Osteoblast (primary cell): ENCODE results near the gene MRAP. TPM values are rescaled to one million over a fixed set of nuclear protein-coding genes. Genes with fewer than 3 reads are reported as not detected.
"Not testable (repeated sequence)": the region's sequence is repeated elsewhere in the genome, so short reads cannot be mapped to it uniquely, and the experiment has no call there.

Experiments
- DNase-seq: peaks from one replicate; pipeline ENCODE4 v3.0.0; 2011; ENCODE audit warnings: low spot score, mixed read lengths; ENCODE audit not compliant: insufficient read length; ENCODE audit errors: missing footprints
- H2AFZ ChIP-seq: 2 replicates; pipeline ENCODE4 v1.6.0; 2011; ENCODE audit warnings: mild to moderate bottlenecking, low read length
- H3K27ac ChIP-seq: 2 replicates; pipeline ENCODE4 v1.5.1; 2011; ENCODE audit warnings: mild to moderate bottlenecking, low read depth, low read length, moderate library complexity
- H3K27me3 ChIP-seq: 2 replicates; pipeline ENCODE4 v1.6.0; 2012; ENCODE audit warnings: mild to moderate bottlenecking, control low read depth, inconsistent platforms, low read length, moderate library complexity; ENCODE audit not compliant: insufficient read depth
- H3K36me3 ChIP-seq: 2 replicates; pipeline ENCODE4 v1.5.1; 2011; ENCODE audit warnings: mild to moderate bottlenecking, low read length, control low read depth, moderate library complexity; ENCODE audit not compliant: insufficient read depth
- H3K4me1 ChIP-seq: 2 replicates; pipeline ENCODE4 v1.5.1; 2011; ENCODE audit warnings: mild to moderate bottlenecking, low read length, control low read depth, moderate library complexity; ENCODE audit not compliant: insufficient read depth
- H3K4me2 ChIP-seq: 2 replicates; pipeline ENCODE4 v1.6.0; 2011; ENCODE audit warnings: mild to moderate bottlenecking, low read length; ENCODE audit not compliant: insufficient read depth
- H3K4me3 ChIP-seq: fragments of 200-600 bp; sonication (generic); 3 replicates; pipeline ENCODE4 v1.5.1; 2012; ENCODE audit warnings: mild to moderate bottlenecking, low read length, inconsistent platforms; ENCODE audit not compliant: insufficient read depth
- H3K79me2 ChIP-seq: 2 replicates; pipeline ENCODE4 v1.6.0; 2012; ENCODE audit warnings: mild to moderate bottlenecking, low read length, control low read depth, inconsistent platforms; ENCODE audit not compliant: insufficient read depth
- H3K9me3 ChIP-seq: 2 replicates; pipeline ENCODE4 v1.5.1; 2011; ENCODE audit warnings: low read depth, low read length, control low read depth
- H4K20me1 ChIP-seq: 2 replicates; pipeline ENCODE4 v1.6.0; 2012; ENCODE audit warnings: mild to moderate bottlenecking, low read length, control low read depth; ENCODE audit not compliant: insufficient read depth
- CTCF ChIP-seq: IDR thresholded peaks from 2 replicates; pipeline ENCODE4 v1.5.1; 2011; ENCODE audit warnings: mild to moderate bottlenecking, low read depth, low read length, moderate library complexity; ENCODE audit errors: extremely low read depth
- total RNA-seq: library from RNA; depleted of rRNA; stranded (reverse); fragments of >200 nt; gene quantifications from 2 replicates; pipeline ENCODE4 v1.2.3, GENCODE V29; 2012

The MRAP gene
- total RNA-seq, 1 donor = 0.72 TPM

- Histone ChIP-seq H3K4me2 (peak overlapping the region; percentile 53), H2AFZ (no peak overlapping the region), H4K20me1 (no peaks in the 10 kb centered on the region), H3K9me3 (no peaks in the 10 kb centered on the region), H3K27me3 (peaks cover 4% of the 10 kb centered on the region), H3K4me1 (peaks cover 21% of the 10 kb centered on the region), H3K27ac (peak overlapping the region; percentile 2), H3K36me3 (no peaks in the 10 kb centered on the region), H3K79me2 (no peaks in the 10 kb centered on the region), H3K4me3 (no peak overlapping the region)
- no peak for TF ChIP-seq CTCF
- no peak for DNase-seq
These were observed 42.4 kb upstream of the MRAP start for GRCh38 chr21:32256251-32256650.

GRCh38 chr21:32256873-32257620 lies 41.6 kb upstream of the MRAP start:
- Histone ChIP-seq H3K27ac (peak overlapping the region; percentile 2), H3K9me3 (no peaks in the 10 kb centered on the region), H3K27me3 (no peaks in the 10 kb centered on the region), H3K4me2 (peak overlapping the region; percentile 53), H3K79me2 (no peaks in the 10 kb centered on the region), H3K4me3 (no peak overlapping the region), H4K20me1 (no peaks in the 10 kb centered on the region), H3K36me3 (no peaks in the 10 kb centered on the region), H2AFZ (no peak overlapping the region), H3K4me1 (peaks cover 21% of the 10 kb centered on the region)
- DNase-seq = peak; percentile 94
- no peak for TF ChIP-seq CTCF

DNA sequence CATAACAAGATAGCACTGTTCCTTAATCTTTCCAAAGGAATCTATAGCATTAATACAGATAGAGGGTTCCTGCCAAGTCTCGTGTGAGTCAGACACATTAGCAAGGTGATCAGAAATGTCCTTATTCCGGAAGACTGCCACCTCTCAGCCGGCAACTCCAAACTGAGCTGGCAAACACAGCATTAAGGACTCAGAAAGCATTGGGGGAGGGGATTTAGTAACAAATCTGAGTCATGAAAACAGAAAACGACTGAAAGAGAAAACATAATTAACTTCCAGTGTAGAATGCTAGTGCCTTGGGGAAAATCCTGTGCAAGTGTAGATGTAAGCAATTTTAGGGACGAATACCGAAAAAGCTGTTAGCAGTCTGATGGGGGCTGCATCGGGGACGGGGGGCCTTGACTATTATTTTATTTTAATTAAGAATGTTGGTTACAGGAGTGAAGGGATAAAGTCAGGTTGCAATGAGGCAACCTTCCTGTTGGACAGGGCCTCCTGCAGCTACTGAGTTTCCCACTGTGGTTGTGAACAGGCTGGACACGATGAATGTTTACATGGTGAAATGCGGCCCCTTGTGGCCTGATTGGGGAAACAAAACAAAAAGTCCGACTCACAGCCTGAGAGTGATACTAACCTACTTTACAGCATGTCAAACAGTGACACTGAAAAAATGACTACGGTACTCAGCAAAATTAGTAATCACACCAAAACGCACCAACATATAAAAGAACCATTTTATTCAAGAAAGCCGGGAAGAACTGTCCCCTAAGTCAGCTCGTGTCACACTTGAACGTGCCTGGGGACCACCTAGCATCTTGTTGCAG lies 40.5 kb upstream of the MRAP start:
- H3K79me2 ChIP-seq = no peaks in the 10 kb centered on the region
- no peaks in the 10 kb centered on the region for H3K27me3 ChIP-seq
- peak overlapping the region; percentile 46 for H3K4me2 ChIP-seq
- no peak overlapping the region for H3K4me3 ChIP-seq
- no peaks in the 10 kb centered on the region for H3K9me3 ChIP-seq
- no peaks in the 10 kb centered on the region for H3K36me3 ChIP-seq
- H4K20me1 ChIP-seq = no peaks in the 10 kb centered on the region
- TF ChIP-seq CTCF = peak; percentile 89
- peaks cover 21% of the 10 kb centered on the region for H3K4me1 ChIP-seq
- H3K27ac ChIP-seq = no peak overlapping the region
- peak; percentile 84 for DNase-seq
- no peak overlapping the region for H2AFZ ChIP-seq

DNA sequence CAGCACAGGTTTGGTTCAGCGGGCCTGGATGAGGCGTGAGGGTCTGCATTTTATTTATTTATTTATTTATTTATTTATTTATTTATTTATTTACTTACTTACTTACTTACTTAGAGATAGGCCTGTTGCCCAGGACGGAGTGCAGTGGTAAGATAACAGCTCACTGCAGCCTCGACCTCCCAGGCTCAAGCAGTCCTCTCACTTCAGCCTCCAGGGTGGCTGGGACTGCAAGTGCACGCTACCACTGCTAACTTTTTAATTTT lies 39.9 kb upstream of the MRAP start:
- Histone ChIP-seq H3K4me2 (peak overlapping the region; percentile 46), H3K4me1 (peaks cover 17% of the 10 kb centered on the region)
- not testable (repeated sequence) for H3K4me3 ChIP-seq, H2AFZ ChIP-seq, DNase-seq, H3K27ac ChIP-seq, H3K9me3 ChIP-seq, H3K36me3 ChIP-seq, H3K79me2 ChIP-seq, H4K20me1 ChIP-seq, H3K27me3 ChIP-seq
